Glutamatergic neuron (in vitro differentiated cells): ENCODE results near the gene ABHD18. TPM values are rescaled to one million over a fixed set of nuclear protein-coding genes. Genes with fewer than 3 reads are reported as not detected.
A peak's percentile ranks its signal among the peaks of the same experiment; 100 is the strongest.
"Not testable (repeated sequence)": the region's sequence is repeated elsewhere in the genome, so short reads cannot be mapped to it uniquely, and the experiment has no call there.

Source experiments
- DNase-seq: peaks from one replicate; pipeline ENCODE4 v3.0.0; 2022
- H3K27ac Mint-ChIP-seq: one replicate; pipeline ENCODE4 v1.8.0; 2020; ENCODE audit warnings: mild to moderate bottlenecking, mixed read lengths, inconsistent platforms; ENCODE audit not compliant: unreplicated experiment
- H3K27me3 Mint-ChIP-seq: one replicate; pipeline ENCODE4 v1.8.0; 2020; ENCODE audit warnings: mild to moderate bottlenecking, moderate library complexity, mixed read lengths, inconsistent platforms; ENCODE audit not compliant: unreplicated experiment
- H3K36me3 Mint-ChIP-seq: one replicate; pipeline ENCODE4 v1.8.0; 2020; ENCODE audit warnings: mild to moderate bottlenecking, mixed read lengths, inconsistent platforms; ENCODE audit not compliant: unreplicated experiment
- H3K4me1 Mint-ChIP-seq: one replicate; pipeline ENCODE4 v1.8.0; 2020; ENCODE audit warnings: mild to moderate bottlenecking, low read depth, mixed read lengths, inconsistent platforms; ENCODE audit not compliant: unreplicated experiment
- H3K4me3 Mint-ChIP-seq: one replicate; pipeline ENCODE4 v1.8.0; 2020; ENCODE audit warnings: mild to moderate bottlenecking, mixed read lengths, inconsistent platforms; ENCODE audit not compliant: unreplicated experiment
- H3K9me3 Mint-ChIP-seq: one replicate; pipeline ENCODE4 v1.8.0; 2020; ENCODE audit warnings: mild to moderate bottlenecking, moderate library complexity, mixed read lengths, inconsistent platforms; ENCODE audit not compliant: unreplicated experiment
- CTCF ChIP-seq: fragments of 200-600 bp; sonication (generic); IDR thresholded peaks from one replicate; pipeline ENCODE4 v1.5.0; 2021; ENCODE audit not compliant: partially characterized antibody, unreplicated experiment
- total RNA-seq: library from RNA; stranded (reverse); fragmentation: NEBNext Ultra II Directional; extraction: Animal tissue kit (Norgen Biotek cat#: 25700); gene quantifications from one replicate; pipeline ENCODE4 v1.2.1, GENCODE V29; 2021; ENCODE audit not compliant: unreplicated experiment

Gene ABHD18
- total RNA-seq, 1 donor from 2014 or later: 9.7 TPM

- no peak for DNase-seq
- Mint-ChIP-seq H3K9me3 (peaks cover 5% of the 10 kb centered on the region), H3K4me1 (peaks cover 3% of the 10 kb centered on the region), H3K27ac (no peak overlapping the region), H3K4me3 (no peak overlapping the region), H3K27me3 (peaks cover 3% of the 10 kb centered on the region), H3K36me3 (no peaks in the 10 kb centered on the region)
- no peak for TF ChIP-seq CTCF
Observed at GRCh38 chr4:128056396-128056795, 91.2 kb downstream of the ABHD18 start.

GRCh38 chr4:128060121-128060698, 95.0 kb downstream of the ABHD18 start:
- Mint-ChIP-seq H3K4me3 (peak overlapping the region; percentile 88), H3K27ac (peak overlapping the region; percentile 86), H3K4me1 (peaks cover 3% of the 10 kb centered on the region), H3K27me3 (peaks cover 3% of the 10 kb centered on the region), H3K36me3 (no peaks in the 10 kb centered on the region), H3K9me3 (peaks cover 7% of the 10 kb centered on the region)
- DNase-seq: no peak
- no peak for TF ChIP-seq CTCF

- H3K36me3 Mint-ChIP-seq: no peaks in the 10 kb centered on the region
- H3K9me3 Mint-ChIP-seq: peaks cover 7% of the 10 kb centered on the region
- DNase-seq: peak; percentile 96
- H3K4me3 Mint-ChIP-seq: peak within 1 kb of the TSS; percentile 88
- peaks cover 3% of the 10 kb centered on the region for H3K4me1 Mint-ChIP-seq
- peak within 1 kb of the TSS; percentile 86 for H3K27ac Mint-ChIP-seq
- H3K27me3 Mint-ChIP-seq: peaks cover 3% of the 10 kb centered on the region
- no peak for TF ChIP-seq CTCF
Observed at GRCh38 chr4:128060699-128061565, 95.7 kb downstream of the ABHD18 start, which contains the start of gene LARP1B. Gene LARP1B (plus strand): TSS chr4:128061312. CDS start chr4:128074952, 13,640 bp downstream.

GRCh38 chr4:128061566-128062536, 96.6 kb downstream of the ABHD18 start:
- no peaks in the 10 kb centered on the region for H3K36me3 Mint-ChIP-seq
- peaks cover 7% of the 10 kb centered on the region for H3K9me3 Mint-ChIP-seq
- DNase-seq: peak; percentile 71
- peaks cover 3% of the 10 kb centered on the region for H3K4me1 Mint-ChIP-seq
- H3K27me3 Mint-ChIP-seq: peaks cover 3% of the 10 kb centered on the region
- peak overlapping the region; percentile 43 for H3K27ac Mint-ChIP-seq
- no peak for TF ChIP-seq CTCF
- H3K4me3 Mint-ChIP-seq: peak overlapping the region; percentile 87

GRCh38 chr4:128066453-128066820, 101.2 kb downstream of the ABHD18 start:
- not testable (repeated sequence) for H3K4me1 Mint-ChIP-seq, H3K4me3 Mint-ChIP-seq, H3K36me3 Mint-ChIP-seq, H3K27ac Mint-ChIP-seq, H3K27me3 Mint-ChIP-seq, DNase-seq, H3K9me3 Mint-ChIP-seq
